Lower leg skin (tissue), 4 donors: ENCODE data around the gene TNFAIP8. TPM values are rescaled to one million over a fixed set of nuclear protein-coding genes. Genes with fewer than 3 reads are reported as not detected.
"Not testable (repeated sequence)": the region's sequence is repeated elsewhere in the genome, so short reads cannot be mapped to it uniquely, and the experiment has no call there.

Source experiments
- DNase-seq, 2 donors: peaks; one replicate each; pipeline ENCODE4 v3.0.0-alpha.2; 2019; ENCODE audit warnings: low spot score in 2 of 2
- H3K4me3 ChIP-seq: fragments of 200-600 bp; sonication (generic); 2 replicates; pipeline ENCODE4 v1.5.1; 2017; ENCODE audit warnings: mild to moderate bottlenecking, low read depth; ENCODE audit not compliant: poor library complexity, severe bottlenecking
- CTCF ChIP-seq, 3 donors: fragments of 450-650 bp; IDR thresholded peaks; one replicate each; pipeline ENCODE4 v1.5.1; 2016; ENCODE audit warnings: antibody characterized with exemption in 3 of 3, mild to moderate bottlenecking in 3 of 3, moderate library complexity in 2 of 3
- POLR2A ChIP-seq, 2 donors: fragments of 450-650 bp; IDR thresholded peaks; one replicate each; pipeline ENCODE4 v1.6.1; 2016 to 2017; ENCODE audit warnings: antibody characterized with exemption in 2 of 2, mild to moderate bottlenecking in 1 of 2, moderate library complexity in 1 of 2
- WGBS, 2 donors: methylation state at CpG; one replicate each; pipeline ENCODE4 v1.1.5; 2018; 5-methylcytosine and 5-hydroxymethylcytosine counted together
- intact Hi-C: fragments of 100-400 bp; cut with DNase I; formaldehyde crosslinking; loops from one replicate; pipeline ENCODE4 v1.15.0; 2023; ENCODE audit warnings: low total_unique reads
- total RNA-seq, 4 donors: library from RNA; depleted of rRNA; stranded (reverse); fragments of >200 nt; gene quantifications; one replicate each; pipeline ENCODE4 v1.1.0, GENCODE V29; 2016

TNFAIP8 gene
- total RNA-seq, 4 donors from 2014 or later, result 52.0 to 61.2 (median 54.7) TPM

DNA sequence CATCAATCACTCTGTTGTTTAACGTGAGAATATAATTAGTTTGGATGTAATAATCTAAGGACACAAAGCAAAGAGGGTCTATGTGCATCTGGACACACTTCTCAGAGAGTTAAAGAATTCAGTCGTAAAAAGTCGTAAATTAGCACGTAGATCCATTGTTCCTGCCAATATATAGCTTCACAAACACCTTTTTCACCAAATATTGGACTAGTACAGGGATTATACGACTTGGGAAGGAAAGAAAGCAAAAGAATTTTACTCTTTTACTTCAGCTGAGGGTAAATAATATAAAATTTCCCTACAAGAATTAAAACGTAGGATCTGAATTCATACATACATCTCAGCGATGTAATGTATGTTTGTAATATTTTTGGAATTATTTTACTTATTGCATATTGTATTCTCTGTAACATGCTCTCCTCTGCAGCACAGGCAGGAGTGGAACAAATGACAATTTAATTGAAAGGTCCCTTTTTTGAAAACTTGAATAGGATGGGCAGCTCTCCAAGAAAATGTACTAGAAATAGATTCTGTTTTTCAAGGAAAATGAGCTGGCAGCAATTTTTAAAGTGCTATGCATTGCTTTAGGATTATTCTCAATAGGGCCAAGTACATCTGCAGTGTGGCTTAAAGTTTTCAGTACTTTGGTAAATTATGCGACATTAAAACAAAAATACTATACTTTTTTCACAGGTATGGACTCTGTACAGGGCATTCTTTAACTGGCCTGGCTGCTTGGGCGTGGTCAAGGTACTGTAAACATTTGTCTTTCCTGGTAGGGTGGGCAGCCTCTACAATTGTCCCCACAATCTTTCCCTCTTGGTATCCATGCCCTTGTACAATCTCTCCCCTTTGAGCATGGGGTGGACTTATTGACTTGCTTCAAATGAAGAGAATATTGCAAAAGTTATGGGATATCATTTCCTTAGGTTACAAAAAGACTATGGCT lies 56.7 kb downstream of the TNFAIP8 start:
- intact Hi-C loops, result loop anchor here (5.0 kb wide), 1 partner anchor 425 kb away; the partner anchor contains the start of gene DTWD2
- DNase-seq, result no peak
- H3K4me3 ChIP-seq, result no peak overlapping the region
- TF ChIP-seq CTCF (IDR thresholded peaks at IDR 0.05) (no peak), POLR2A (IDR thresholded peaks at IDR 0.05) (no peak)
- 37 to 41% methylated on average over 9 of the region's 9 CpGs for WGBS, 2 donors

- WGBS, 2 donors, result 76 to 80% methylated on average over 13 of the region's 13 CpGs
- intact Hi-C loops, result loop anchor here (5.0 kb wide), 1 partner anchor 427 kb away; the partner anchor contains the start of gene DTWD2
- not testable (repeated sequence) for H3K4me3 ChIP-seq, DNase-seq
Measured at GRCh38 chr5:119414124-119414734, 58.4 kb downstream of the TNFAIP8 start.

DNA sequence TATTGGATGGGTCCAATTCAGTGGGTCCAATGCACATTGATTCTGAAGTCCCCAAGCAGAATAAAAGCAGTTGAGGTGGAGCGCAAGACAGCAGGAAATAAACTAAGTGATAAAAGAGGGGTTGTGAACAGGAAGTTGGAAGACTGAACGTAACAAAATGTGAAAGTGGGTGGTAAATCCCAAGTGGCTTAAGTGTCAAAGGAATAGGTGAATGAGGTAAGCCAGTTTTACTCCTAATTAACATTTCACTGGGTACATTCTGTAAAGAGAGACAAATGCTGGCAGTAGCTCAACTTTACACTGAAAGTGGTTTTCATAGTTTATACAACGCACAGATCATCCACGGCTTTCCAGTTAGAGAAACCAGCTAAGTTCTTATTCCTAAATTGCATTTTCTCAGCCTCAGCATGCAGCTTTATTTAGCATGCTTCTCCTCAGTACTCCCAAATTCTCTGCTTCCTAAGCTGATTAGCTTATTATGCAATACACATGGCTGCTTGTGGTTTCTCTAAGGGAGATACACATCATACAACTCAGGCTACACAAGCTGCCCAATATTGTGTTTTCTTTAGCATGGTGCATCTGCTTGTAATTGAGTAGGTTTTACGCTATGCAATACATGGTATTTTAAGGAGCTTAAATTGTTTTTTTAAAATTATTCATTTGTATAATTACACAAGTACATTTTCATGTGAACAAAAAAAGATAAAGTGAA lies 62.2 kb downstream of the TNFAIP8 start:
- WGBS, 2 donors, result 41 to 52% methylated on average over 5 of the region's 5 CpGs
- no peak overlapping the region for H3K4me3 ChIP-seq
- DNase-seq, result no peak
- intact Hi-C loops, result no loop called here
- TF ChIP-seq POLR2A (IDR thresholded peaks at IDR 0.05) (no peak), CTCF (IDR thresholded peaks at IDR 0.05) (no peak)

GRCh38 chr5:119418606-119419100 lies 62.8 kb downstream of the TNFAIP8 start:
- H3K4me3 ChIP-seq, result no peak overlapping the region
- no peak for DNase-seq
- TF ChIP-seq CTCF (IDR thresholded peaks at IDR 0.05) (no peak), POLR2A (IDR thresholded peaks at IDR 0.05) (no peak)
- intact Hi-C loops, result no loop called here
- 31 to 34% methylated on average over 2 of the region's 2 CpGs for WGBS, 2 donors

GRCh38 chr5:119420169-119420568 lies 64.3 kb downstream of the TNFAIP8 start:
- DNase-seq, result no peak
- 35 to 51% methylated on average over 3 of the region's 3 CpGs for WGBS, 2 donors
- H3K4me3 ChIP-seq, result no peak overlapping the region
- no peak for TF ChIP-seq CTCF (IDR thresholded peaks at IDR 0.05)
- TF ChIP-seq POLR2A (IDR thresholded peaks at IDR 0.05), result no peak
- intact Hi-C loops, result no loop called here
